ENCODE data around the gene EFCAB6. TPM values are rescaled to one million over a fixed set of nuclear protein-coding genes. Genes with fewer than 3 reads are reported as not detected.

EFCAB6 gene
- total and polyA plus RNA-seq, 4 donors = 0.14 to 2.1 (median 0.53) TPM

- Histone ChIP-seq H3K4me1 (ENCODE audit: control insufficient read depth in 4 of 4, insufficient read depth in 4 of 4, low read length in 3 of 4) (peaks cover 3 to 16% (median 13%) of the 10 kb centered on the region in 4 donors), H3K9ac (ENCODE audit: low read depth in 1 of 2, low read length in 2 of 2) (no peak overlapping the region), H3K27me3 (ENCODE audit: control insufficient read depth in 4 of 4, insufficient read depth in 4 of 4, low read length in 3 of 4) (no peaks in the 10 kb centered on the region), H3K36me3 (ENCODE audit: control insufficient read depth in 4 of 4, insufficient read depth in 3 of 4, low read depth in 1 of 4, low read length in 3 of 4) (no peaks in the 10 kb centered on the region), H3K9me3 (ENCODE audit: control insufficient read depth in 4 of 4, low read length in 3 of 4) (no peaks in the 10 kb centered on the region), H3K27ac (ENCODE audit: low read depth in 1 of 2, low read length in 2 of 2) (no peak overlapping the region), H3K4me3 (ENCODE audit: low read depth in 1 of 3, low read length in 3 of 3) (no peak overlapping the region)
- DNase-seq (ENCODE audit: low spot score) = no peak
- TF ChIP-seq CTCF (IDR thresholded peaks at IDR 0.05; ENCODE audit: low read depth, low read length, missing input control) (no peak), FOXA2 (IDR thresholded peaks at IDR 0.05) (no peak), REST (IDR thresholded peaks at IDR 0.05) (no peak), JUND (IDR thresholded peaks at IDR 0.05) (no peak), MAX (IDR thresholded peaks at IDR 0.05) (no peak), GABPA (IDR thresholded peaks at IDR 0.05 in 1 of 2, conservative IDR thresholded peaks at IDR 0.05 in 1 of 2) (no peak), HNF4A (conservative IDR thresholded peaks at IDR 0.05) (no peak)
- 97% methylated on average over 5 of the region's 5 CpGs for WGBS
These were observed 2.2 kb upstream of the EFCAB6 start for GRCh38 chr22:43814264-43814663.

GRCh38 chr22:43812890-43813289 lies 785 bp upstream of the EFCAB6 start:
- Histone ChIP-seq H3K27me3 (ENCODE audit: control insufficient read depth in 4 of 4, insufficient read depth in 4 of 4, low read length in 3 of 4) (no peaks in the 10 kb centered on the region), H3K36me3 (ENCODE audit: control insufficient read depth in 4 of 4, insufficient read depth in 3 of 4, low read depth in 1 of 4, low read length in 3 of 4) (no peaks in the 10 kb centered on the region), H3K9me3 (ENCODE audit: control insufficient read depth in 4 of 4, low read length in 3 of 4) (no peaks in the 10 kb centered on the region), H3K4me3 (ENCODE audit: low read depth in 1 of 3, low read length in 3 of 3) (peak overlapping the region; percentile 81 to 98 (median 87)), H3K9ac (ENCODE audit: low read depth in 1 of 2, low read length in 2 of 2) (peak overlapping the region; percentile 49 to 61), H3K27ac (ENCODE audit: low read depth in 1 of 2, low read length in 2 of 2) (peak overlapping the region in 1 of 2 donors; percentile 84), H3K4me1 (ENCODE audit: control insufficient read depth in 4 of 4, insufficient read depth in 4 of 4, low read length in 3 of 4) (peaks cover 3 to 16% (median 13%) of the 10 kb centered on the region in 4 donors)
- WGBS = 28% methylated on average over 6 of the region's 6 CpGs
- TF ChIP-seq MAX (IDR thresholded peaks at IDR 0.05) = no peak
- TF ChIP-seq RAD21 (IDR thresholded peaks at IDR 0.05) = no peak
- no peak for TF ChIP-seq YY1 (IDR thresholded peaks at IDR 0.05)
- TF ChIP-seq HNF4A (conservative IDR thresholded peaks at IDR 0.05) = no peak
- no peak for TF ChIP-seq FOXA1 (IDR thresholded peaks at IDR 0.05)
- TF ChIP-seq SP1 (IDR thresholded peaks at IDR 0.05) = no peak
- TF ChIP-seq NR2F2 (IDR thresholded peaks at IDR 0.05) = no peak
- TF ChIP-seq CTCF (IDR thresholded peaks at IDR 0.05; ENCODE audit: low read depth, low read length, missing input control) = no peak
- TF ChIP-seq JUND (IDR thresholded peaks at IDR 0.05) = no peak
- TF ChIP-seq GABPA (IDR thresholded peaks at IDR 0.05 in 1 of 2, conservative IDR thresholded peaks at IDR 0.05 in 1 of 2) = no peak
- no peak for TF ChIP-seq HNF4G (IDR thresholded peaks at IDR 0.05)
- no peak for TF ChIP-seq FOXA2 (IDR thresholded peaks at IDR 0.05)
- no peak for TF ChIP-seq ZBTB33 (IDR thresholded peaks at IDR 0.05)
- TF ChIP-seq TAF1 (conservative IDR thresholded peaks at IDR 0.05) = no peak
- no peak for TF ChIP-seq ATF3 (IDR thresholded peaks at IDR 0.05)
- no peak for TF ChIP-seq REST (IDR thresholded peaks at IDR 0.05)
- TF ChIP-seq EGR1 (IDR thresholded peaks at IDR 0.05; ENCODE audit: low read depth in 2 of 2) = no peak
- no peak for TF ChIP-seq RXRA (IDR thresholded peaks at IDR 0.05)
- DNase-seq (ENCODE audit: low spot score) = no peak
